Mesenchymal stem cell (in vitro differentiated cells and primary cell): ENCODE measurements around the gene RIN3.

Experiments used
- DNase-seq: peaks from one replicate; pipeline ENCODE4 v3.0.0-alpha.2; 2013
- H2AFZ ChIP-seq: one replicate; pipeline ENCODE4 v1.6.1; 2013; ENCODE audit warnings: low read depth, mild to moderate bottlenecking, control low read depth, inconsistent platforms, low read length, moderate library complexity
- H2AK5ac ChIP-seq: 2 replicates; pipeline ENCODE4 v1.6.1; 2013; ENCODE audit warnings: low read length, moderate library complexity, mild to moderate bottlenecking, inconsistent platforms; ENCODE audit not compliant: severe bottlenecking
- H2BK120ac ChIP-seq: one replicate; pipeline ENCODE4 v1.6.1; 2013; ENCODE audit warnings: low read depth, mild to moderate bottlenecking, inconsistent platforms, low read length, moderate library complexity
- H2BK12ac ChIP-seq, 2 experiments: one replicate each; pipeline ENCODE4 v1.6.1; 2013; ENCODE audit warnings: inconsistent platforms in 2 of 2, low read length in 2 of 2, mild to moderate bottlenecking in 2 of 2, moderate library complexity in 2 of 2, control low read depth in 1 of 2
- H2BK15ac ChIP-seq: one replicate; pipeline ENCODE4 v1.6.1; 2013; ENCODE audit warnings: mild to moderate bottlenecking, low read depth, inconsistent platforms; ENCODE audit not compliant: poor library complexity, severe bottlenecking
- H2BK5ac ChIP-seq: 2 replicates; pipeline ENCODE4 v1.6.1; 2013; ENCODE audit warnings: low read depth, mild to moderate bottlenecking, low read length, control low read depth, inconsistent platforms; ENCODE audit not compliant: poor library complexity, severe bottlenecking
- H3K14ac ChIP-seq, 2 experiments: one replicate each; pipeline ENCODE4 v1.6.1; 2013; ENCODE audit warnings: inconsistent platforms in 2 of 2, low read length in 2 of 2, control low read depth in 1 of 2, mild to moderate bottlenecking in 1 of 2, moderate library complexity in 1 of 2
- H3K18ac ChIP-seq, 2 experiments: one replicate each; pipeline ENCODE4 v1.6.1; 2013; ENCODE audit warnings: inconsistent platforms in 2 of 2, low read length in 2 of 2, control low read depth in 1 of 2, low read depth in 1 of 2, mild to moderate bottlenecking in 1 of 2
- H3K23ac ChIP-seq, 2 experiments: one replicate each; pipeline ENCODE4 v1.6.1; 2013; ENCODE audit warnings: inconsistent platforms in 2 of 2, low read length in 2 of 2, mild to moderate bottlenecking in 2 of 2, moderate library complexity in 2 of 2, control low read depth in 1 of 2
- H3K27ac ChIP-seq: 2 replicates; pipeline ENCODE4 v1.5.1; 2013; ENCODE audit warnings: mild to moderate bottlenecking, moderate library complexity, low read length, control low read depth, inconsistent platforms; ENCODE audit not compliant: poor library complexity, severe bottlenecking
- H3K27me3 ChIP-seq, 2 experiments: 2 replicates each; pipeline versions ENCODE4 v1.6.1 to v1.7.0; 2013; ENCODE audit warnings: low read length in 2 of 2, mild to moderate bottlenecking in 2 of 2, moderate library complexity in 2 of 2, control low read depth in 1 of 2, inconsistent platforms in 1 of 2; ENCODE audit not compliant: control insufficient read depth in 1 of 2, insufficient read depth in 1 of 2
- H3K36me3 ChIP-seq, 2 experiments: 2 replicates each; pipeline versions ENCODE4 v1.6.1 to v1.7.0; 2013; ENCODE audit warnings: low read length in 2 of 2, control low read depth in 1 of 2, inconsistent platforms in 1 of 2, low read depth in 1 of 2, mild to moderate bottlenecking in 1 of 2; ENCODE audit not compliant: insufficient read depth in 2 of 2, control insufficient read depth in 1 of 2
- H3K4ac ChIP-seq, 2 experiments: one replicate each; pipeline ENCODE4 v1.6.1; 2013; ENCODE audit warnings: inconsistent platforms in 2 of 2, low read length in 2 of 2, mild to moderate bottlenecking in 2 of 2, moderate library complexity in 2 of 2, control low read depth in 1 of 2, low read depth in 1 of 2
- H3K4me1 ChIP-seq: 2 replicates; pipeline ENCODE4 v1.6.1; 2013; ENCODE audit warnings: low read depth, low read length, control low read depth; ENCODE audit not compliant: control insufficient read depth, insufficient read depth
- H3K4me2 ChIP-seq: 2 replicates; pipeline ENCODE4 v1.6.1; 2013; ENCODE audit warnings: low read length, mild to moderate bottlenecking, inconsistent platforms; ENCODE audit not compliant: poor library complexity, severe bottlenecking
- H3K4me3 ChIP-seq, 2 experiments: 2 replicates each; pipeline versions ENCODE4 v1.5.1 to v1.7.0; 2013; ENCODE audit warnings: low read length in 2 of 2, mild to moderate bottlenecking in 2 of 2, control low read depth in 1 of 2, low read depth in 1 of 2; ENCODE audit not compliant: insufficient read depth in 1 of 2
- H3K79me1 ChIP-seq: replicated peaks from 2 replicates; pipeline ENCODE4 v1.6.1; 2013; ENCODE audit warnings: mild to moderate bottlenecking, control low read depth, low read length, inconsistent platforms; ENCODE audit not compliant: poor library complexity, severe bottlenecking
- H3K9ac ChIP-seq: 2 replicates; pipeline ENCODE4 v1.7.0; 2013; ENCODE audit warnings: mild to moderate bottlenecking, low read length, moderate library complexity
- H3K9me3 ChIP-seq: 2 replicates; pipeline ENCODE4 v1.7.0; 2013; ENCODE audit warnings: mild to moderate bottlenecking, low read length; ENCODE audit not compliant: control insufficient read depth
- H4K8ac ChIP-seq: one replicate; pipeline ENCODE4 v1.6.1; 2013; ENCODE audit warnings: inconsistent platforms, mild to moderate bottlenecking, low read length, moderate library complexity
- H4K91ac ChIP-seq: one replicate; pipeline ENCODE4 v1.6.1; 2013; ENCODE audit warnings: mild to moderate bottlenecking, low read length, inconsistent platforms
- WGBS: methylation state at CpG from one replicate; pipeline ENCODE4 v1.1.7; 2013; ENCODE audit warnings: mixed read lengths; 5-methylcytosine and 5-hydroxymethylcytosine counted together

The RIN3 gene

GRCh38 chr14:92695562-92695961 lies 182.0 kb downstream of the RIN3 start:
- Histone ChIP-seq H3K14ac (no peak overlapping the region), H2BK12ac (no peak overlapping the region), H3K27ac (no peak overlapping the region), H3K4ac (no peak overlapping the region), H3K4me3 (no peak overlapping the region), H3K18ac (no peak overlapping the region), H2BK5ac (no peak overlapping the region), H2AFZ (no peak overlapping the region), H3K23ac (no peak overlapping the region), H2BK15ac (no peak overlapping the region), H3K79me1 (no peaks in the 10 kb centered on the region), H2AK5ac (no peak overlapping the region), H2BK120ac (no peak overlapping the region), H3K27me3 (peaks cover 0 to 18% of the 10 kb centered on the region in 2 experiments), H3K9me3 (no peaks in the 10 kb centered on the region), H4K8ac (no peak overlapping the region), H3K9ac (no peak overlapping the region), H3K4me2 (no peak overlapping the region), H4K91ac (no peak overlapping the region), H3K36me3 (peaks cover 2 to 6% of the 10 kb centered on the region in 2 experiments), H3K4me1 (peaks cover 8% of the 10 kb centered on the region)
- WGBS: 93% methylated on average over 1 of the region's 1 CpG
- no peak for DNase-seq

DNA sequence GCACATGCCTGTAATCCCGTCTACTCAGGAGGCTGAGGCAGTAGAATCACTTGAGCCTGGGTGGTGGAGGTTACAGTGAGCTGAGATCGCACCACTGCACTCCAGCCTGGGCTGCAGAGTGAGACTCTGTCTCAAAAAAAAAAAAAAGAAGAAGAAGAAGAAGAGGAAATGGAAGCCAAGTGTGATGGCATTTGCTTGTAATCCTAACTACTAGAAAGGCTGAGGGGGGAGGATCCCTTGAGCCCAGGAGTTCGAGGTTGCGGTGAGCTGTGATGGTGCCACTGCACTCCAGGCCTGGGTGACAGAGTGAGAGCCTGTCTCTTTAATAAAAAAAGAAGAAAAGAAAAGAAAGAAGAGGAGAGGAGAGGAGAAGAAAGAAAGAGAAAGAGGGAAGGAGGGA lies 182.8 kb downstream of the RIN3 start:
- Histone ChIP-seq H4K8ac (no peak overlapping the region), H3K27ac (no peak overlapping the region), H3K4me2 (no peak overlapping the region), H3K23ac (no peak overlapping the region), H3K79me1 (no peaks in the 10 kb centered on the region), H3K18ac (no peak overlapping the region), H3K27me3 (peaks cover 0 to 18% of the 10 kb centered on the region in 2 experiments), H2BK120ac (no peak overlapping the region), H2BK15ac (no peak overlapping the region), H3K4me3 (no peak overlapping the region), H3K4me1 (peaks cover 8% of the 10 kb centered on the region), H3K4ac (no peak overlapping the region), H3K14ac (no peak overlapping the region), H2BK12ac (no peak overlapping the region), H2AK5ac (no peak overlapping the region), H2AFZ (no peak overlapping the region), H3K9ac (no peak overlapping the region), H2BK5ac (no peak overlapping the region), H4K91ac (no peak overlapping the region), H3K9me3 (no peaks in the 10 kb centered on the region), H3K36me3 (no peaks in the 10 kb centered on the region)
- 95% methylated on average over 4 of the region's 4 CpGs for WGBS
- no peak for DNase-seq

DNA sequence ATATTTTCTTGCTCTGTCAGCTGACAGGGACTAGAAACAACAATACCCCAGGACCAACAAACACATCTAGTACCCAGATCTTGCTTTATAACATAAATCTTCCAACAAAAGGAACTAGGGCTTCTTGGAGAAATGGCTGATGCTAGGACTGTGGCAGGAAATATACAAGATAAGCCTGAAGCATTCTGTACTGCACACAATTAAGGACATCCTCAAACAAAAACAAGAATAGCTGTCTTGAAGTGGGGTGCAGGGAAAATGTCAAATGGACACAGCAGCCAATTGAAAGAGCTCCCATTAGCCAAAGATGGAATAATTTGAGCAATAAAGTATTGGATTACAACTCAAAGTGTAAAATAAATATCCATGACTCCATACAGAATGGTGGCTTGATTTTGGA lies 184.8 kb downstream of the RIN3 start:
- H3K4me3 ChIP-seq: no peak overlapping the region
- H3K79me1 ChIP-seq: no peaks in the 10 kb centered on the region
- no peak overlapping the region for H3K18ac ChIP-seq
- H2BK12ac ChIP-seq: no peak overlapping the region
- H2BK120ac ChIP-seq: no peak overlapping the region
- no peak overlapping the region for H3K9ac ChIP-seq
- H3K4me2 ChIP-seq: no peak overlapping the region
- DNase-seq: no peak
- no peak overlapping the region for H3K14ac ChIP-seq
- H3K36me3 ChIP-seq: peaks cover 0 to 9% of the 10 kb centered on the region in 2 experiments
- peaks cover 5% of the 10 kb centered on the region for H3K4me1 ChIP-seq
- H3K4ac ChIP-seq: no peak overlapping the region
- H2BK5ac ChIP-seq: no peak overlapping the region
- H3K27me3 ChIP-seq: peaks cover 0 to 18% of the 10 kb centered on the region in 2 experiments
- H2BK15ac ChIP-seq: no peak overlapping the region
- no peak overlapping the region for H3K27ac ChIP-seq
- no peak overlapping the region for H4K8ac ChIP-seq
- no peaks in the 10 kb centered on the region for H3K9me3 ChIP-seq
- H3K23ac ChIP-seq: no peak overlapping the region
- H2AK5ac ChIP-seq: no peak overlapping the region
- no peak overlapping the region for H2AFZ ChIP-seq
- no peak overlapping the region for H4K91ac ChIP-seq

DNA sequence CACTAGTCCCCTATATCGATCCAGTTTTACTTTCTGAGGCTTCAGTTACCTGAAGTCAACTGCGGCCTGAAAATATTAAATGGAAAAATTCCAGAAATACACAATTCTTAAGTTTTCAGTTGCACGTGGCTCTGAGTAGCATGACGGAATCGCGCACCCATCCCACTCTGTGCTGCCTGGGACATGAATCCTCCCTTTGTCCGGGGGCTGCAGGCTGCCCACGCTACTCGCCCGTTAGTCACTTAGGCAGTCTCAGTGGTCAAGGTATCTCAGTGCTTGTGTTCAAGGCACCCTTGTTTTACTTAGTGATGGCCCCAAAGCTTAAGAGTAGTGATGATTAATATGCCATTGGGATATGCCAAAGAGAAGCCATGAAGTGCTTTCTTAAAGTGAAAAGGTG lies 188.2 kb downstream of the RIN3 start:
- Histone ChIP-seq H3K79me1 (no peaks in the 10 kb centered on the region), H3K9me3 (no peaks in the 10 kb centered on the region), H2BK12ac (no peak overlapping the region), H3K27ac (no peak overlapping the region), H4K8ac (no peak overlapping the region), H3K4me3 (no peak overlapping the region), H2BK120ac (no peak overlapping the region), H3K36me3 (peaks cover 17 to 27% of the 10 kb centered on the region in 2 experiments), H3K9ac (no peak overlapping the region), H3K14ac (no peak overlapping the region), H3K23ac (no peak overlapping the region), H3K4ac (no peak overlapping the region), H2BK15ac (no peak overlapping the region), H4K91ac (no peak overlapping the region), H3K18ac (no peak overlapping the region), H3K27me3 (peaks cover 0 to 4% of the 10 kb centered on the region in 2 experiments), H3K4me2 (no peak overlapping the region), H2AFZ (no peak overlapping the region), H2AK5ac (no peak overlapping the region), H2BK5ac (no peak overlapping the region), H3K4me1 (no peaks in the 10 kb centered on the region)
- no peak for DNase-seq
- WGBS: 96% methylated on average over 10 of the region's 10 CpGs
